GM10266 (cell line): Measurements from ENCODE around the gene NUAK2.
A peak's percentile ranks its signal among the peaks of the same experiment; 100 is the strongest.

Experiments used
- DNase-seq: peaks from one replicate; pipeline ENCODE4 v3.0.0; 2012; ENCODE audit errors: extremely low spot score
- TF ChIP-seq, protein P1 (sequence below): IDR thresholded peaks from 2 replicates; pipeline ENCODE4 v1.5.1; 2012; ENCODE audit warnings: mild to moderate bottlenecking, low read depth; ENCODE audit not compliant: control insufficient read depth, insufficient read depth; ENCODE audit errors: missing control alignments

NUAK2 gene

DNA sequence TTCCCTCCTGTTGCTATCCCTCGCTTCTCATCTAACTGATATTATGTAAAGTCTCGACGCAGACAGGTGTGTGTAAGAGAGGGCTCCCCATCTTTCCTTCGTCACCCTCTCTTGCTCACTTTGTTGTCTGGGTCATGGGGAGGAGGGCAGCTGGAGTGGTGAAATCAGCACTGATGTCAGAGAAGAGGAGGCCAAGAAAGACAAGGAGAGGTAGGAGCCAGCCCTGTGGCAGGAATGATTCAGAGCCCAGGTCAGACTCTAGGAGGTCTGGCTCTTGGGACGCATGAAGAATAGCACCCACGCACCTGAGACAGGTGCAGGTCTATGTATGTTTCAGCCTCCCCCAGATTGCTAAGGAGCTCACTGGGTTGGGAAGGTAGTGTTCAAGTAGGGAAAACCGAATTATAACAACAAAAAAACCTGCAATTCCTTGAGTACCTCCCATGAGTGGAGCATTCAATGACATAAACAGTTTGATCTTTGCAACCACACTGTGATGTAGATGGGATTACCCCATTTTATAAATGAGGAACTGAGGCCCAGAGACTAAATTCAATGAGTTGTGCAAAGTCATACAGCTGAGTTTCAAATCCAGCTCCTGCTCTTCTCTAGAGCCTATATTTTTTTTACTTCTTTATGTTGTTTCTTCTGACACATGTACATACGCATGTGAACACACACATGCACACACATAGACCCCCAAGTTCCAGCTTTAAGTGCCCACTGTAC lies 10.4 kb downstream of the NUAK2 start:
- peak; percentile 52 for DNase-seq
- TF ChIP-seq, protein P1, sequence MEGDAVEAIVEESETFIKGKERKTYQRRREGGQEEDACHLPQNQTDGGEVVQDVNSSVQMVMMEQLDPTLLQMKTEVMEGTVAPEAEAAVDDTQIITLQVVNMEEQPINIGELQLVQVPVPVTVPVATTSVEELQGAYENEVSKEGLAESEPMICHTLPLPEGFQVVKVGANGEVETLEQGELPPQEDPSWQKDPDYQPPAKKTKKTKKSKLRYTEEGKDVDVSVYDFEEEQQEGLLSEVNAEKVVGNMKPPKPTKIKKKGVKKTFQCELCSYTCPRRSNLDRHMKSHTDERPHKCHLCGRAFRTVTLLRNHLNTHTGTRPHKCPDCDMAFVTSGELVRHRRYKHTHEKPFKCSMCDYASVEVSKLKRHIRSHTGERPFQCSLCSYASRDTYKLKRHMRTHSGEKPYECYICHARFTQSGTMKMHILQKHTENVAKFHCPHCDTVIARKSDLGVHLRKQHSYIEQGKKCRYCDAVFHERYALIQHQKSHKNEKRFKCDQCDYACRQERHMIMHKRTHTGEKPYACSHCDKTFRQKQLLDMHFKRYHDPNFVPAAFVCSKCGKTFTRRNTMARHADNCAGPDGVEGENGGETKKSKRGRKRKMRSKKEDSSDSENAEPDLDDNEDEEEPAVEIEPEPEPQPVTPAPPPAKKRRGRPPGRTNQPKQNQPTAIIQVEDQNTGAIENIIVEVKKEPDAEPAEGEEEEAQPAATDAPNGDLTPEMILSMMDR, result no peak

DNA sequence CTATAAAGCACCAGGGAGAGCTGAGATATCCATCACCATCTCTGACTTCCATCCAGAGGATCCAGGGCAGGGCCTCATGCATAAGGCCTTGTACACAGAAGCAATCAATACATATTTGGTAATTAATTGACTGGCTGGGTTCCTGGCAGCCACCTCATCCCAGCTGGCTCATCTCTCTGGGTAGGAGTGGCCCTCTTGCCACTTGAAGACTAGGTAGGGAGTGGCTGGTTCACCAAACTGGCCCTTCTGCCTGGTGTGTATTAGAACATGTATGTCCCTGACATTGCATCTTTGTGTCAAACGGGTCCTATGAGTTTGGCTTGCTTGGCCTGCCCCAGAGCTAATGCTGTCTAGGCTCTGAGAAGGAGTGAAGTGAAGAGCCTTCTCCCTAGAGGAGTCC lies 11.8 kb downstream of the NUAK2 start:
- DNase-seq, result no peak
- TF ChIP-seq, protein P1, result no peak

GRCh38 chr1:205306929-205307566 lies 14.5 kb downstream of the NUAK2 start:
- no peak for DNase-seq
- TF ChIP-seq, protein P1, result no peak

GRCh38 chr1:205304695-205305070 lies 16.9 kb downstream of the NUAK2 start:
- TF ChIP-seq, protein P1, result no peak
- DNase-seq, result no peak

GRCh38 chr1:205304046-205304694 lies 17.4 kb downstream of the NUAK2 start:
- DNase-seq, result no peak
- TF ChIP-seq, protein P1, result no peak

GRCh38 chr1:205303247-205303888 lies 18.2 kb downstream of the NUAK2 start:
- TF ChIP-seq, protein P1, result no peak
- no peak for DNase-seq
